Measurements from ENCODE around the gene ZBTB7B.

Gene ZBTB7B

DNA sequence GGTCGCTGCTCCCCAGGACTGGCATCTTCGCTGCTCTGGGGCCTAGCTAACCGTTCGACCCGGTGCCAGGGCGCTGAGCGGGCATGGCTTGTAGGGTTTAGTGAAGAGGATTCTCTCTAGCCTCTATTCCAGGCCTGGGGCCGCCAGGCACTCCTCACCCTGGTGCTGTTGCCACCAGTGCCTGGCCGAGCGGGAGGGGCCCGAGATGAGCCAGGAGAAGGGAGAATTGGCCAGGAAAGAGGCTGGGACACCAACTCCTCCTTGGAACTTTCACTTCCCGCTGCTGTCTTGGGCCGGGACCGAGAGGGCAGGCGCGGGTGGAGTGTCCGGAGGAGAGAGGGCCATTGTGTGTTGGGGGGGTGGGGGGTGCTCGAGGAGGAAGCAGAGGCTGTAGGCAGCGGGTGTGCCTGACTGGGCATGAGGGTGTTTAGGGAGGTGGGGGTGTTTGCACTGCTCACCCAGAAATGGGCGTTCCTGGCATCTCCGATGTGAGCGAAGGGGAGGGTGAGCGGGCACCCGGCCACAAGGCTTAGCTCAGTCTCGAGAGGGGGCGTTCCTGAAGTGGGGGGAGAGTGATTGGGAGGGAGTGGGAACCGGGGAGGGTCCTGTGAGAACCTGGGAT, 49.3 kb downstream of the ZBTB7B start:
- Histone ChIP-seq H3K27me3 (ENCODE audit: insufficient read depth, low read length, poor library complexity) (no peaks in the 10 kb centered on the region), H2BK15ac (replicated peaks; ENCODE audit: low read depth) (no peak overlapping the region), H2BK120ac (ENCODE audit: low read depth, low read length) (no peak overlapping the region), H2BK5ac (ENCODE audit: low read length) (no peak overlapping the region), H3K79me1 (ENCODE audit: low read length) (no peaks in the 10 kb centered on the region), H3K4me1 (ENCODE audit: control insufficient read depth, low read depth, low read length) (peaks cover 6% of the 10 kb centered on the region), H3K27ac (ENCODE audit: low read depth, low read length) (no peak overlapping the region), H4K8ac (ENCODE audit: low read depth, low read length) (no peak overlapping the region), H3K4me2 (ENCODE audit: low read length) (peak overlapping the region; percentile 73), H2AK5ac (ENCODE audit: low read length) (no peak overlapping the region), H3K4me3 (ENCODE audit: low read length) (no peak overlapping the region), H3K4ac (ENCODE audit: low read depth, low read length) (no peak overlapping the region), H3K56ac (ENCODE audit: low read length) (peak overlapping the region; percentile 57), H3K9ac (ENCODE audit: low read length) (peak overlapping the region; percentile 76), H3K79me2 (ENCODE audit: control insufficient read depth, insufficient read depth, low read length) (no peaks in the 10 kb centered on the region), H3K18ac (ENCODE audit: low read length) (no peak overlapping the region), H4K5ac (ENCODE audit: low read length) (no peak overlapping the region), H3K36me3 (ENCODE audit: control insufficient read depth, insufficient read depth, low read length) (no peaks in the 10 kb centered on the region), H3K23ac (ENCODE audit: low read length) (no peak overlapping the region)
- DNase-seq, result no peak
- whole genome bisulfite sequencing (ENCODE audit: extremely low coverage, insufficient coverage, low lambda C conversion rate), result no CpG with 5 or more reads among the region's 27 CpGs

GRCh38 chr1:155052439-155053395, 50.1 kb downstream of the ZBTB7B start:
- H3K27me3 ChIP-seq (ENCODE audit: insufficient read depth, low read length, poor library complexity), result no peaks in the 10 kb centered on the region
- H2BK15ac ChIP-seq (replicated peaks; ENCODE audit: low read depth), result no peak overlapping the region
- no peaks in the 10 kb centered on the region for H3K79me1 ChIP-seq (ENCODE audit: low read length)
- DNase-seq, result no peak
- H3K4me2 ChIP-seq (ENCODE audit: low read length), result no peak overlapping the region
- no peak overlapping the region for H3K9ac ChIP-seq (ENCODE audit: low read length)
- no peaks in the 10 kb centered on the region for H3K36me3 ChIP-seq (ENCODE audit: control insufficient read depth, insufficient read depth, low read length)
- no peak overlapping the region for H2BK120ac ChIP-seq (ENCODE audit: low read depth, low read length)
- no peak overlapping the region for H3K23ac ChIP-seq (ENCODE audit: low read length)
- WGBS (ENCODE audit: extremely low coverage, insufficient coverage, low lambda C conversion rate), result no CpG with 5 or more reads among the region's 12 CpGs
- H3K4ac ChIP-seq (ENCODE audit: low read depth, low read length), result no peak overlapping the region
- H3K4me3 ChIP-seq (ENCODE audit: low read length), result no peak overlapping the region
- no peak overlapping the region for H4K5ac ChIP-seq (ENCODE audit: low read length)
- no peak overlapping the region for H3K18ac ChIP-seq (ENCODE audit: low read length)
- H2BK5ac ChIP-seq (ENCODE audit: low read length), result no peak overlapping the region
- H3K56ac ChIP-seq (ENCODE audit: low read length), result no peak overlapping the region
- H2AK5ac ChIP-seq (ENCODE audit: low read length), result no peak overlapping the region
- peaks cover 6% of the 10 kb centered on the region for H3K4me1 ChIP-seq (ENCODE audit: control insufficient read depth, low read depth, low read length)
- no peak overlapping the region for H4K8ac ChIP-seq (ENCODE audit: low read depth, low read length)
- no peaks in the 10 kb centered on the region for H3K79me2 ChIP-seq (ENCODE audit: control insufficient read depth, insufficient read depth, low read length)
- H3K27ac ChIP-seq (ENCODE audit: low read depth, low read length), result no peak overlapping the region

DNA sequence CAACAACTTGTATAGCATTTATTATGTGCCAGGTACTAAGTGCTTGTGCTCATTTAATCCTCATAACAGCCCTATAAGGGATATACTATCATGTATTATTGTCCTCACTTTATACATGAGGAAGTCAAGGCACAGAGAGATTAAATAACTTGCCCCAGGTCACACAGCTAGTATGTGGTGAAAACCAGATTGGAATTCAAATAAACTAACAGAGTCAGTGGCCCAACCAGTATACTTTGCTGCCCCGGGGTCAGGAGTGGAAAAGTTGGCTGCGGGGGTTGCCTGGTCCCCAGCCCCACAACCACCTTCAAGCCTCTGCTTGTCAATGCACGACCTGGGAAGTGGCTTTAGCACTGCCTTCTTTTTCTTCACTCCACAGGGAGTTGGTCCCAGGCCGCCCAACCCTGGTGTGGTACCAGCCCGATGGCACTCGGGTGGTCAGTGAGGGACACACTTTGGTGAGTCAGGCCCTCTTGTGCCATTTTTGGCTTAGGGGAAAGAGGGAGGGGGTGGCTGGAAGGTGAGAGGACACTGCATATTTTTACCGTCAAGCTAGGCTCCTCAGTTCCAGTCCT, 51.0 kb downstream of the ZBTB7B start:
- Histone ChIP-seq H3K18ac (ENCODE audit: low read length) (no peak overlapping the region), H3K4me3 (ENCODE audit: low read length) (no peak overlapping the region), H3K36me3 (ENCODE audit: control insufficient read depth, insufficient read depth, low read length) (no peaks in the 10 kb centered on the region), H3K9ac (ENCODE audit: low read length) (no peak overlapping the region), H3K4me2 (ENCODE audit: low read length) (no peak overlapping the region), H4K8ac (ENCODE audit: low read depth, low read length) (no peak overlapping the region), H2BK120ac (ENCODE audit: low read depth, low read length) (no peak overlapping the region), H3K79me1 (ENCODE audit: low read length) (no peaks in the 10 kb centered on the region), H3K4me1 (ENCODE audit: control insufficient read depth, low read depth, low read length) (peaks cover 6% of the 10 kb centered on the region), H2BK15ac (replicated peaks; ENCODE audit: low read depth) (no peak overlapping the region), H3K23ac (ENCODE audit: low read length) (no peak overlapping the region), H3K79me2 (ENCODE audit: control insufficient read depth, insufficient read depth, low read length) (no peaks in the 10 kb centered on the region), H2AK5ac (ENCODE audit: low read length) (no peak overlapping the region), H3K27ac (ENCODE audit: low read depth, low read length) (no peak overlapping the region), H3K4ac (ENCODE audit: low read depth, low read length) (no peak overlapping the region), H4K5ac (ENCODE audit: low read length) (no peak overlapping the region), H3K27me3 (ENCODE audit: insufficient read depth, low read length, poor library complexity) (no peaks in the 10 kb centered on the region), H2BK5ac (ENCODE audit: low read length) (no peak overlapping the region), H3K56ac (ENCODE audit: low read length) (no peak overlapping the region)
- no peak for DNase-seq
- WGBS (ENCODE audit: extremely low coverage, insufficient coverage, low lambda C conversion rate), result no CpG with 5 or more reads among the region's 7 CpGs

DNA sequence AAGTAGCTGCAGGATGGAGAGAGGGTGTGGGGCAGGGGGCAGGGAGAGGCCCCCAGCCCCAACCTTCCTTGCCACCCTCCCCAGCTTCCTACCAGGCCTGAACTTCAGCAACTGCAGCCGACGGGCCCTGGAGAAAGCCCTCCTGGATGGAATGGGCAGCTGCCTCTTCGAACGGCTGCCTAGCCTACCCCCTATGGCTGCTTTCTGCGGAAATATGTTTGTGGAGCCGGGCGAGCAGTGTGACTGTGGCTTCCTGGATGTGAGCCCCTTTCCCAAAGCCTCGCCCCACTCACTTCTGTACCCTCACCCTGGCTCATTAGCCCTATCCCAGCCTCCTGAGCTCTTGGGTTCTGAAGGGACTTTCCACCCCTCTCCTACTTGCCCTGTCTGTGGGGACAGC, 54.5 kb downstream of the ZBTB7B start:
- no peak overlapping the region for H2BK120ac ChIP-seq (ENCODE audit: low read depth, low read length)
- H3K4me3 ChIP-seq (ENCODE audit: low read length), result no peak overlapping the region
- H3K27me3 ChIP-seq (ENCODE audit: insufficient read depth, low read length, poor library complexity), result no peaks in the 10 kb centered on the region
- no peak overlapping the region for H3K9ac ChIP-seq (ENCODE audit: low read length)
- no peak overlapping the region for H4K5ac ChIP-seq (ENCODE audit: low read length)
- H3K79me1 ChIP-seq (ENCODE audit: low read length), result no peaks in the 10 kb centered on the region
- H3K27ac ChIP-seq (ENCODE audit: low read depth, low read length), result no peak overlapping the region
- no peaks in the 10 kb centered on the region for H3K79me2 ChIP-seq (ENCODE audit: control insufficient read depth, insufficient read depth, low read length)
- no peak overlapping the region for H2BK15ac ChIP-seq (replicated peaks; ENCODE audit: low read depth)
- H3K36me3 ChIP-seq (ENCODE audit: control insufficient read depth, insufficient read depth, low read length), result no peaks in the 10 kb centered on the region
- H4K8ac ChIP-seq (ENCODE audit: low read depth, low read length), result no peak overlapping the region
- H2BK5ac ChIP-seq (ENCODE audit: low read length), result no peak overlapping the region
- no peak for DNase-seq
- H2AK5ac ChIP-seq (ENCODE audit: low read length), result no peak overlapping the region
- H3K18ac ChIP-seq (ENCODE audit: low read length), result no peak overlapping the region
- H3K4me2 ChIP-seq (ENCODE audit: low read length), result no peak overlapping the region
- no peak overlapping the region for H3K56ac ChIP-seq (ENCODE audit: low read length)
- no peak overlapping the region for H3K4ac ChIP-seq (ENCODE audit: low read depth, low read length)
- WGBS (ENCODE audit: extremely low coverage, insufficient coverage, low lambda C conversion rate), result no CpG with 5 or more reads among the region's 8 CpGs
- peaks cover under 1% of the 10 kb centered on the region for H3K4me1 ChIP-seq (ENCODE audit: control insufficient read depth, low read depth, low read length)
- H3K23ac ChIP-seq (ENCODE audit: low read length), result no peak overlapping the region

DNA sequence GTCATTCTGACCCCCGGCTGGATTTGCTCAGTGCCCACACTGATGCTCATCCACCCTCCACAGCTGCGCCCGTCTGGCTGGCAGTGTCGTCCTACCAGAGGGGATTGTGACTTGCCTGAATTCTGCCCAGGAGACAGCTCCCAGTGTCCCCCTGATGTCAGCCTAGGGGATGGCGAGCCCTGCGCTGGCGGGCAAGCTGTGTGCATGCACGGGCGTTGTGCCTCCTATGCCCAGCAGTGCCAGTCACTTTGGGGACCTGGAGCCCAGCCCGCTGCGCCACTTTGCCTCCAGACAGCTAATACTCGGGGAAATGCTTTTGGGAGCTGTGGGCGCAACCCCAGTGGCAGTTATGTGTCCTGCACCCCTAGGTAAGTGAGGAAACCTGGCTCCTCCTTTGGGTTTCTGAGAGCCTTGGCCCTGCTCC, 55.2 kb downstream of the ZBTB7B start:
- H2AK5ac ChIP-seq (ENCODE audit: low read length), result no peak overlapping the region
- H2BK120ac ChIP-seq (ENCODE audit: low read depth, low read length), result no peak overlapping the region
- no peak overlapping the region for H3K18ac ChIP-seq (ENCODE audit: low read length)
- no peak overlapping the region for H3K4ac ChIP-seq (ENCODE audit: low read depth, low read length)
- H3K27me3 ChIP-seq (ENCODE audit: insufficient read depth, low read length, poor library complexity), result no peaks in the 10 kb centered on the region
- no peaks in the 10 kb centered on the region for H3K79me2 ChIP-seq (ENCODE audit: control insufficient read depth, insufficient read depth, low read length)
- H3K36me3 ChIP-seq (ENCODE audit: control insufficient read depth, insufficient read depth, low read length), result no peaks in the 10 kb centered on the region
- no peak overlapping the region for H4K5ac ChIP-seq (ENCODE audit: low read length)
- no peaks in the 10 kb centered on the region for H3K4me1 ChIP-seq (ENCODE audit: control insufficient read depth, low read depth, low read length)
- no peak overlapping the region for H3K23ac ChIP-seq (ENCODE audit: low read length)
- no peak overlapping the region for H3K4me3 ChIP-seq (ENCODE audit: low read length)
- no CpG with 5 or more reads among the region's 13 CpGs for WGBS (ENCODE audit: extremely low coverage, insufficient coverage, low lambda C conversion rate)
- no peak overlapping the region for H3K27ac ChIP-seq (ENCODE audit: low read depth, low read length)
- H3K56ac ChIP-seq (ENCODE audit: low read length), result no peak overlapping the region
- H3K79me1 ChIP-seq (ENCODE audit: low read length), result no peaks in the 10 kb centered on the region
- H2BK15ac ChIP-seq (replicated peaks; ENCODE audit: low read depth), result no peak overlapping the region
- no peak overlapping the region for H3K4me2 ChIP-seq (ENCODE audit: low read length)
- H4K8ac ChIP-seq (ENCODE audit: low read depth, low read length), result no peak overlapping the region
- no peak for DNase-seq
- no peak overlapping the region for H2BK5ac ChIP-seq (ENCODE audit: low read length)
- no peak overlapping the region for H3K9ac ChIP-seq (ENCODE audit: low read length)

Measured in mesendoderm (in vitro differentiated cells).